ENCODE measurements around the gene SLIT3.

SLIT3 gene

DNA sequence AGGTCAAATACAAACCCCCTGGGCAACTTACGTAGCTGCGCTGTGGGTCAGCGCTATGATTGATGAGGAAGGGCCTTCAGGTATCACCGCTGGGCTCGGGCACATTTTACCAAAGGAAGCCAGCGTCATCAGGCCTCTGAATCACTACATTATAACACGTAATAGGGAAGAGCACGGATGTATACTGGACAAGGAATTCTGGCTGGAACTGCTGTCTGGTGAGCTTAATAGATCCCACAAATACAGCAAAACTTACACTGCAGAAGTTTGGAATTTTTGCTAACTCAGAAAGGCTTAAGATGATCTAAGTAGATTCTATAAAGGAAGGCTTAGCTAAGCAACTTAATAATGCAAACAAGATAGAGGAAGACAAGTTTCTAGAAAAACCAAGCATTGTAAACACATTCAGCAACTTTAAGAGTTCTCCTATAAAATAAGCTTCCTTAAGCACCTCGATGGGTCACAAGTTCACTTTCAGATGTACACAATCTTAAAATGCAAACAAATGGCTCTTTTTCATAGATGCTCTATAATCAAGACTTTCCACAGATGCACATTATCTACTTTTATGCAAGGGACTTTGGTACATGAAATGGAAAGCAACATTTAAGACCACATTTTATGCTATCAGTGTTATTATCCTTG is 361.7 kb downstream of the SLIT3 start:
- Histone ChIP-seq H3K9me3 (ENCODE audit: control insufficient read depth in 2 of 2, low read length in 2 of 2) (no peaks in the 10 kb centered on the region), H3K36me3 (ENCODE audit: control insufficient read depth in 2 of 2, insufficient read depth in 2 of 2, low read length in 2 of 2) (no peaks in the 10 kb centered on the region), H3K27ac (ENCODE audit: low read depth in 2 of 2, low read length in 2 of 2) (no peak overlapping the region), H3K4me3 (ENCODE audit: low read length in 2 of 2) (no peak overlapping the region), H3K27me3 (ENCODE audit: control insufficient read depth in 2 of 2, insufficient read depth in 2 of 2, low read length in 2 of 2) (peaks cover 0 to 3% of the 10 kb centered on the region in 2 donors), H3K9ac (ENCODE audit: low read depth in 1 of 2, low read length in 2 of 2) (no peak overlapping the region), H3K4me1 (ENCODE audit: control insufficient read depth in 2 of 2, insufficient read depth in 2 of 2, low read length in 2 of 2) (no peaks in the 10 kb centered on the region)

DNA sequence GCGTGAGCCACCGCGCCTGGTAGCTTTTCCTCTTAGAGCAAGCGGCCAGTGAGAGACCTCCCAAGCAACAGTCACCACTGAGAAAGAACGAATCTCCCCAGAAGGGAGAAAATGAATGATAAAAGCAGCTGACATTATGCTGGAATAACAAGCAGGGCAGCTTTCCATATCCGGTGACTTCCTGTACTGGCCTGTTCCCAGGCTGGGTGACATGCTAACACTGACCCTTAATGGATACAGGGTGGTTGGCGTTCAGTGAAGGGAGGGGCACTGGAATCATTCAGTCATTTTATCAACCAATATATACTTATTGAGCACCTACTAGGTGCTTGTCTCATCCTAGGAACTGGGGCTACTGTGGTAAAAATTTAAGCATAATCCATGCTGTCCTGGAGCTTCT is 364.4 kb downstream of the SLIT3 start:
- Histone ChIP-seq H3K36me3 (ENCODE audit: control insufficient read depth in 2 of 2, insufficient read depth in 2 of 2, low read length in 2 of 2) (no peaks in the 10 kb centered on the region), H3K9ac (ENCODE audit: low read depth in 1 of 2, low read length in 2 of 2) (no peak overlapping the region), H3K27ac (ENCODE audit: low read depth in 2 of 2, low read length in 2 of 2) (no peak overlapping the region), H3K27me3 (ENCODE audit: control insufficient read depth in 2 of 2, insufficient read depth in 2 of 2, low read length in 2 of 2) (peaks cover 0 to 5% of the 10 kb centered on the region in 2 donors), H3K4me3 (ENCODE audit: low read length in 2 of 2) (no peak overlapping the region), H3K4me1 (ENCODE audit: control insufficient read depth in 2 of 2, insufficient read depth in 2 of 2, low read length in 2 of 2) (no peaks in the 10 kb centered on the region), H3K9me3 (ENCODE audit: control insufficient read depth in 2 of 2, low read length in 2 of 2) (no peaks in the 10 kb centered on the region)

- H3K4me1 ChIP-seq (ENCODE audit: control insufficient read depth in 2 of 2, insufficient read depth in 2 of 2, low read length in 2 of 2), result no peaks in the 10 kb centered on the region
- H3K9ac ChIP-seq (ENCODE audit: low read depth in 1 of 2, low read length in 2 of 2), result no peak overlapping the region
- no peak overlapping the region for H3K4me3 ChIP-seq (ENCODE audit: low read length in 2 of 2)
- no peaks in the 10 kb centered on the region for H3K36me3 ChIP-seq (ENCODE audit: control insufficient read depth in 2 of 2, insufficient read depth in 2 of 2, low read length in 2 of 2)
- no peaks in the 10 kb centered on the region for H3K9me3 ChIP-seq (ENCODE audit: control insufficient read depth in 2 of 2, low read length in 2 of 2)
- H3K27me3 ChIP-seq (ENCODE audit: control insufficient read depth in 2 of 2, insufficient read depth in 2 of 2, low read length in 2 of 2), result peaks cover 0 to 4% of the 10 kb centered on the region in 2 donors
- no peak overlapping the region for H3K27ac ChIP-seq (ENCODE audit: low read depth in 2 of 2, low read length in 2 of 2)
Measured at GRCh38 chr5:168935183-168935582, 365.8 kb downstream of the SLIT3 start.

DNA sequence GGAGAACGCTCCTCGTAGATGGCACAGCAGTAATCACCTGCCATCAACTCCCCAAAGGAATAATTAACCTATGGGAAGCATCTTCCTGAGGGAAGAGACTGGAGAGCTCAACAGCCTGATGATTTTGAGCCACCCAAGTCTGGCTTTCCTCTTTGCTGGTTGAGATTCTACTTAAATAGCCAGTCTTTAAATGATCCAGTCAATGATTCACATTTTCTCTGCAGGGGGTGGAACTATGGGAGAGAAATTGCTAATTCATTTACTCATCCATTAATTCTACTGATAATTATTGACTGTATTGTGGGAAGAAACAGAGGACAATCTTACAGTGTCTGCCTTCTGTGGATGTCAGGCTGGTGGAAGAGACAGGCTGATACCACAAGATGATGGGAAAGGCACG is 366.8 kb downstream of the SLIT3 start:
- H3K9me3 ChIP-seq (ENCODE audit: control insufficient read depth in 2 of 2, low read length in 2 of 2), result no peaks in the 10 kb centered on the region
- no peak overlapping the region for H3K4me3 ChIP-seq (ENCODE audit: low read length in 2 of 2)
- H3K4me1 ChIP-seq (ENCODE audit: control insufficient read depth in 2 of 2, insufficient read depth in 2 of 2, low read length in 2 of 2), result no peaks in the 10 kb centered on the region
- H3K27me3 ChIP-seq (ENCODE audit: control insufficient read depth in 2 of 2, insufficient read depth in 2 of 2, low read length in 2 of 2), result peaks cover 0 to 4% of the 10 kb centered on the region in 2 donors
- no peaks in the 10 kb centered on the region for H3K36me3 ChIP-seq (ENCODE audit: control insufficient read depth in 2 of 2, insufficient read depth in 2 of 2, low read length in 2 of 2)
- H3K27ac ChIP-seq (ENCODE audit: low read depth in 2 of 2, low read length in 2 of 2), result no peak overlapping the region
- no peak overlapping the region for H3K9ac ChIP-seq (ENCODE audit: low read depth in 1 of 2, low read length in 2 of 2)

- Histone ChIP-seq H3K9me3 (ENCODE audit: control insufficient read depth in 2 of 2, low read length in 2 of 2) (no peaks in the 10 kb centered on the region), H3K36me3 (ENCODE audit: control insufficient read depth in 2 of 2, insufficient read depth in 2 of 2, low read length in 2 of 2) (no peaks in the 10 kb centered on the region), H3K4me1 (ENCODE audit: control insufficient read depth in 2 of 2, insufficient read depth in 2 of 2, low read length in 2 of 2) (no peaks in the 10 kb centered on the region), H3K9ac (ENCODE audit: low read depth in 1 of 2, low read length in 2 of 2) (no peak overlapping the region), H3K4me3 (ENCODE audit: low read length in 2 of 2) (no peak overlapping the region), H3K27ac (ENCODE audit: low read depth in 2 of 2, low read length in 2 of 2) (no peak overlapping the region), H3K27me3 (ENCODE audit: control insufficient read depth in 2 of 2, insufficient read depth in 2 of 2, low read length in 2 of 2) (peaks cover 0 to 7% of the 10 kb centered on the region in 2 donors)
Measured at GRCh38 chr5:168932400-168933189, 368.3 kb downstream of the SLIT3 start.

GRCh38 chr5:168931638-168932345 is 369.1 kb downstream of the SLIT3 start:
- Histone ChIP-seq H3K27me3 (ENCODE audit: control insufficient read depth in 2 of 2, insufficient read depth in 2 of 2, low read length in 2 of 2) (peaks cover 0 to 8% of the 10 kb centered on the region in 2 donors), H3K4me3 (ENCODE audit: low read length in 2 of 2) (no peak overlapping the region), H3K9ac (ENCODE audit: low read depth in 1 of 2, low read length in 2 of 2) (no peak overlapping the region), H3K4me1 (ENCODE audit: control insufficient read depth in 2 of 2, insufficient read depth in 2 of 2, low read length in 2 of 2) (no peaks in the 10 kb centered on the region), H3K9me3 (ENCODE audit: control insufficient read depth in 2 of 2, low read length in 2 of 2) (no peaks in the 10 kb centered on the region), H3K27ac (ENCODE audit: low read depth in 2 of 2, low read length in 2 of 2) (no peak overlapping the region), H3K36me3 (ENCODE audit: control insufficient read depth in 2 of 2, insufficient read depth in 2 of 2, low read length in 2 of 2) (no peaks in the 10 kb centered on the region)

DNA sequence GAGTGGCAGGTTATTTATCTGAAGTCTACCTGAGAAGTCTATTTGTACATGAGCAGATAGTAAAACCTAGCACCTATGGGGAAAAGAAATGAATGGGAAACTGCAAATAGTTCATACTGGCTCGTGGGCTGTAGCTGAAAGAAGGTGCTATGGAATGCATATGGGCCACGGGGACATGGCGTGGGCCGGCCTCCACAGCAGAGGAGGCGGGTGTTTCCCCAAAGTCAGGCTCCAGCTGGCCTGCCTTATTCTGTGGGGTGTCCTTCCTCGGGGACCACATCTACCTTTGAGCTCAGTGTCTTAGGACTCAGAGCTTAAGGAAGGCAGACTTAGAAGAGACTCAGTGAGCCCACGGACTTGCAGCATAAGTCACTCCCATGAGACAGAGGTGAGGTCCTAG is 371.3 kb downstream of the SLIT3 start:
- Histone ChIP-seq H3K4me1 (ENCODE audit: control insufficient read depth in 2 of 2, insufficient read depth in 2 of 2, low read length in 2 of 2) (no peaks in the 10 kb centered on the region), H3K9ac (ENCODE audit: low read depth in 1 of 2, low read length in 2 of 2) (no peak overlapping the region), H3K27me3 (ENCODE audit: control insufficient read depth in 2 of 2, insufficient read depth in 2 of 2, low read length in 2 of 2) (peaks cover 0 to 8% of the 10 kb centered on the region in 2 donors), H3K36me3 (ENCODE audit: control insufficient read depth in 2 of 2, insufficient read depth in 2 of 2, low read length in 2 of 2) (no peaks in the 10 kb centered on the region), H3K9me3 (ENCODE audit: control insufficient read depth in 2 of 2, low read length in 2 of 2) (no peaks in the 10 kb centered on the region), H3K4me3 (ENCODE audit: low read length in 2 of 2) (no peak overlapping the region), H3K27ac (ENCODE audit: low read depth in 2 of 2, low read length in 2 of 2) (no peak overlapping the region)

GRCh38 chr5:168925160-168925559 is 375.8 kb downstream of the SLIT3 start:
- H3K4me3 ChIP-seq (ENCODE audit: low read length in 2 of 2), result no peak overlapping the region
- no peak overlapping the region for H3K27ac ChIP-seq (ENCODE audit: low read depth in 2 of 2, low read length in 2 of 2)
- H3K4me1 ChIP-seq (ENCODE audit: control insufficient read depth in 2 of 2, insufficient read depth in 2 of 2, low read length in 2 of 2), result no peaks in the 10 kb centered on the region
- no peak overlapping the region for H3K9ac ChIP-seq (ENCODE audit: low read depth in 1 of 2, low read length in 2 of 2)
- peaks cover 2 to 3% of the 10 kb centered on the region in 2 donors for H3K27me3 ChIP-seq (ENCODE audit: control insufficient read depth in 2 of 2, insufficient read depth in 2 of 2, low read length in 2 of 2)
- H3K9me3 ChIP-seq (ENCODE audit: control insufficient read depth in 2 of 2, low read length in 2 of 2), result no peaks in the 10 kb centered on the region
- H3K36me3 ChIP-seq (ENCODE audit: control insufficient read depth in 2 of 2, insufficient read depth in 2 of 2, low read length in 2 of 2), result no peaks in the 10 kb centered on the region

DNA sequence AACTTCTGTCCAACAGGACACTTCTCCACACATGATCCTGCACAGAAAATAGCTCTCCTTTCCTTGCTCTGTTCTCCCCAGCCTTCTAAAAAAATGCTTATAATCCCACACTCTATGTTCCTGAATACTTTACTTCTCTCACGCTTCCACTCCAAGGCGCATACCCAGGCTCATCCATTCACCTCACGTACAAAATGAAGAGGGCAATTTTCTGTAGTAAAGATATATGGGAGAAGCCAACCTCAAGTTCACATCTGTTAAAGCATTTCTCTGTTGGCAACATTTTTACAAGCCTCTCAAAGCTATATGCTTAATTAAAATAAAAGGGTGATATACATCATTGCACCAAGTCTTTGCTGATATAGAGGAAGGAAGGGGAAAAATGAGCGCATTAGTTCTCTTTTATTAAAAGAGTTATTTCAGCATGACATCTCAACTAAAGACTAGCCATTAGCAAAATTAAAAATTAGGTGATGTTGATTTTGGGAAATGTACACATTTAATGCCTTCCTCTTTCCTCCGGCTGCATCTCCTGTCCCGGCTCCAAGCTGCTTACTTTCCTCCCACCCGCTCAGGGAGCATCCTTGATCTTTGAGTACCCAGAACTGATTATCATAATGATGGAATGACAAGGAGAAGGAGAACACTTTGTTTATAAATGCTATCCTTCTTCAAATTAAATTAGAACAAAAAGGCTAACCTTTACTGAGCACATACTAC is 379.6 kb downstream of the SLIT3 start:
- H3K9ac ChIP-seq (ENCODE audit: low read depth in 1 of 2, low read length in 2 of 2), result no peak overlapping the region
- no peaks in the 10 kb centered on the region for H3K36me3 ChIP-seq (ENCODE audit: control insufficient read depth in 2 of 2, insufficient read depth in 2 of 2, low read length in 2 of 2)
- H3K27ac ChIP-seq (ENCODE audit: low read depth in 2 of 2, low read length in 2 of 2), result no peak overlapping the region
- peaks cover 0 to 3% of the 10 kb centered on the region in 2 donors for H3K4me1 ChIP-seq (ENCODE audit: control insufficient read depth in 2 of 2, insufficient read depth in 2 of 2, low read length in 2 of 2)
- no peaks in the 10 kb centered on the region for H3K9me3 ChIP-seq (ENCODE audit: control insufficient read depth in 2 of 2, low read length in 2 of 2)
- H3K4me3 ChIP-seq (ENCODE audit: low read length in 2 of 2), result no peak overlapping the region
- peaks cover 2 to 6% of the 10 kb centered on the region in 2 donors for H3K27me3 ChIP-seq (ENCODE audit: control insufficient read depth in 2 of 2, insufficient read depth in 2 of 2, low read length in 2 of 2)
